ENCODE results near the gene ABCC5.
"Not testable (repeated sequence)": the region's sequence is repeated elsewhere in the genome, so short reads cannot be mapped to it uniquely, and the experiment has no call there.

DNA sequence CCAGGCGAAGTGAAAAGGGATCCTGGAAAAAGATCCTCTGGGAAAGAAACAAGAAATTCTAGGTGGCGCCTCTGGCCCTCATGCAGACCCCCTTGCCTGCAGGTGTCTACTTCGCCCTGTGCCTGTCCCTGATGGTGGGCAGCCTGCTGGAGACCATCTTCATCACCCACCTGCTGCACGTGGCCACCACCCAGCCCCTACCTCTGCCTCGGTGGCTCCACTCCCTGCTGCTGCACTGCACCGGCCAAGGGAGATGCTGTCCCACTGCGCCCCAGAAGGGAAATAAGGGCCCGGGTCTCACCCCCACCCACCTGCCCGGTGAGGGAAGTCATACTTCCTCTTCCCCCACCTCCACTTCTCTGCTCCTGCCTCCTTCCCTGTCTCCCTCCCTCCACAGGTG lies 20.6 kb upstream of the ABCC5 start:
- TF ChIP-seq, protein P1, sequence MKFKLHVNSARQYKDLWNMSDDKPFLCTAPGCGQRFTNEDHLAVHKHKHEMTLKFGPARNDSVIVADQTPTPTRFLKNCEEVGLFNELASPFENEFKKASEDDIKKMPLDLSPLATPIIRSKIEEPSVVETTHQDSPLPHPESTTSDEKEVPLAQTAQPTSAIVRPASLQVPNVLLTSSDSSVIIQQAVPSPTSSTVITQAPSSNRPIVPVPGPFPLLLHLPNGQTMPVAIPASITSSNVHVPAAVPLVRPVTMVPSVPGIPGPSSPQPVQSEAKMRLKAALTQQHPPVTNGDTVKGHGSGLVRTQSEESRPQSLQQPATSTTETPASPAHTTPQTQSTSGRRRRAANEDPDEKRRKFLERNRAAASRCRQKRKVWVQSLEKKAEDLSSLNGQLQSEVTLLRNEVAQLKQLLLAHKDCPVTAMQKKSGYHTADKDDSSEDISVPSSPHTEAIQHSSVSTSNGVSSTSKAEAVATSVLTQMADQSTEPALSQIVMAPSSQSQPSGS (IDR thresholded peaks at IDR 0.05; ENCODE audit: low read length) = not testable (repeated sequence)
- TF ChIP-seq, protein P2, sequence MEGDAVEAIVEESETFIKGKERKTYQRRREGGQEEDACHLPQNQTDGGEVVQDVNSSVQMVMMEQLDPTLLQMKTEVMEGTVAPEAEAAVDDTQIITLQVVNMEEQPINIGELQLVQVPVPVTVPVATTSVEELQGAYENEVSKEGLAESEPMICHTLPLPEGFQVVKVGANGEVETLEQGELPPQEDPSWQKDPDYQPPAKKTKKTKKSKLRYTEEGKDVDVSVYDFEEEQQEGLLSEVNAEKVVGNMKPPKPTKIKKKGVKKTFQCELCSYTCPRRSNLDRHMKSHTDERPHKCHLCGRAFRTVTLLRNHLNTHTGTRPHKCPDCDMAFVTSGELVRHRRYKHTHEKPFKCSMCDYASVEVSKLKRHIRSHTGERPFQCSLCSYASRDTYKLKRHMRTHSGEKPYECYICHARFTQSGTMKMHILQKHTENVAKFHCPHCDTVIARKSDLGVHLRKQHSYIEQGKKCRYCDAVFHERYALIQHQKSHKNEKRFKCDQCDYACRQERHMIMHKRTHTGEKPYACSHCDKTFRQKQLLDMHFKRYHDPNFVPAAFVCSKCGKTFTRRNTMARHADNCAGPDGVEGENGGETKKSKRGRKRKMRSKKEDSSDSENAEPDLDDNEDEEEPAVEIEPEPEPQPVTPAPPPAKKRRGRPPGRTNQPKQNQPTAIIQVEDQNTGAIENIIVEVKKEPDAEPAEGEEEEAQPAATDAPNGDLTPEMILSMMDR (IDR thresholded peaks at IDR 0.05; ENCODE audit: control extremely low read depth in 1 of 3, insufficient read depth in 1 of 3, low read depth in 1 of 3, low read length in 3 of 3) = not testable (repeated sequence)
- not testable (repeated sequence) for TF ChIP-seq CREB1 (IDR thresholded peaks at IDR 0.05); EZH2 (IDR thresholded peaks at IDR 0.05; ENCODE audit: low read depth, low read length, severe bottlenecking); SP1 (IDR thresholded peaks at IDR 0.05; ENCODE audit: low read depth, low read length); EP300 (IDR thresholded peaks at IDR 0.05; ENCODE audit: borderline replicate concordance in 1 of 2, low read depth in 2 of 2, low read length in 2 of 2); POLR2A (IDR thresholded peaks at IDR 0.05; ENCODE audit: control extremely low read depth in 1 of 2, low read depth in 2 of 2, low read length in 2 of 2); POLR2AphosphoS5 (IDR thresholded peaks at IDR 0.05; ENCODE audit: low read depth, low read length)
- TF ChIP-seq, protein P3, sequence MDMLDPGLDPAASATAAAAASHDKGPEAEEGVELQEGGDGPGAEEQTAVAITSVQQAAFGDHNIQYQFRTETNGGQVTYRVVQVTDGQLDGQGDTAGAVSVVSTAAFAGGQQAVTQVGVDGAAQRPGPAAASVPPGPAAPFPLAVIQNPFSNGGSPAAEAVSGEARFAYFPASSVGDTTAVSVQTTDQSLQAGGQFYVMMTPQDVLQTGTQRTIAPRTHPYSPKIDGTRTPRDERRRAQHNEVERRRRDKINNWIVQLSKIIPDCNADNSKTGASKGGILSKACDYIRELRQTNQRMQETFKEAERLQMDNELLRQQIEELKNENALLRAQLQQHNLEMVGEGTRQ (IDR thresholded peaks at IDR 0.05; ENCODE audit: low read length) = not testable (repeated sequence)

All from H1 (cell line).